Uterus (tissue), 4 donors: Measurements from ENCODE around the gene GBP4. TPM values are rescaled to one million over a fixed set of nuclear protein-coding genes. Genes with fewer than 3 reads are reported as not detected.
"Not testable (repeated sequence)": the region's sequence is repeated elsewhere in the genome, so short reads cannot be mapped to it uniquely, and the experiment has no call there.

ENCODE experiments used
- DNase-seq, 2 donors: peaks; one replicate each; pipeline ENCODE4 v3.0.0-alpha.2; 2019 to 2020
- H3K27ac ChIP-seq, 2 donors: fragments of 200-600 bp; sonication (generic); 1 replicate in 1 of 2; 2 replicates in 1 of 2; pipeline ENCODE4 v1.5.1; 2016 to 2018
- H3K27me3 ChIP-seq, 2 donors: fragments of 200-600 bp; sonication (generic); one replicate each; pipeline ENCODE4 v1.5.1; 2018 to 2019; ENCODE audit warnings: control low read depth in 1 of 2
- H3K36me3 ChIP-seq, 2 donors: fragments of 200-600 bp; sonication (generic); one replicate each; pipeline ENCODE4 v1.5.1; 2019; ENCODE audit warnings: control low read depth in 1 of 2
- H3K4me1 ChIP-seq, 2 donors: fragments of 200-600 bp; sonication (generic); one replicate each; pipeline ENCODE4 v1.5.1; 2018 to 2019; ENCODE audit warnings: control low read depth in 1 of 2
- H3K4me3 ChIP-seq, 2 donors: fragments of 200-600 bp; sonication (generic); 1 replicate in 1 of 2; 2 replicates in 1 of 2; pipeline ENCODE4 v1.5.1; 2018 to 2019; ENCODE audit warnings: mild to moderate bottlenecking in 1 of 2
- H3K9me3 ChIP-seq, 2 donors: fragments of 200-600 bp; sonication (generic); one replicate each; pipeline ENCODE4 v1.5.1; 2019; ENCODE audit warnings: control low read depth in 1 of 2
- POLR2A ChIP-seq, 2 donors: fragments of 450-650 bp; IDR thresholded peaks; one replicate each; pipeline ENCODE4 v1.6.1; 2016; ENCODE audit warnings: antibody characterized with exemption in 2 of 2, mild to moderate bottlenecking in 1 of 2, moderate library complexity in 1 of 2
- intact Hi-C: fragments of 100-400 bp; cut with DNase I; formaldehyde crosslinking; loops from one replicate; pipeline ENCODE4 v1.15.1; 2023; ENCODE audit warnings: low total_unique reads
- total RNA-seq, 4 donors: library from RNA; depleted of rRNA in 3 of 4; stranded (reverse); fragments of >200 nt in 3 of 4; gene quantifications; one replicate each; pipeline versions ENCODE4 v1.1.0 to v1.2.4, GENCODE V29; 2014 to 2023
- TF ChIP-seq, protein P1 (sequence below), 4 experiments: fragments of 200-600 bp in 2 of 4; fragments of 450-650 bp in 2 of 4; sonication (generic) in 2 of 4; IDR thresholded peaks; one replicate each; pipeline ENCODE4 v1.5.1; 2016 to 2019; ENCODE audit warnings: antibody characterized with exemption in 4 of 4, mild to moderate bottlenecking in 2 of 4, moderate library complexity in 1 of 4
- donor health status: DM: yes; HTN: yes; CAD: no.

The GBP4 gene, protein sequence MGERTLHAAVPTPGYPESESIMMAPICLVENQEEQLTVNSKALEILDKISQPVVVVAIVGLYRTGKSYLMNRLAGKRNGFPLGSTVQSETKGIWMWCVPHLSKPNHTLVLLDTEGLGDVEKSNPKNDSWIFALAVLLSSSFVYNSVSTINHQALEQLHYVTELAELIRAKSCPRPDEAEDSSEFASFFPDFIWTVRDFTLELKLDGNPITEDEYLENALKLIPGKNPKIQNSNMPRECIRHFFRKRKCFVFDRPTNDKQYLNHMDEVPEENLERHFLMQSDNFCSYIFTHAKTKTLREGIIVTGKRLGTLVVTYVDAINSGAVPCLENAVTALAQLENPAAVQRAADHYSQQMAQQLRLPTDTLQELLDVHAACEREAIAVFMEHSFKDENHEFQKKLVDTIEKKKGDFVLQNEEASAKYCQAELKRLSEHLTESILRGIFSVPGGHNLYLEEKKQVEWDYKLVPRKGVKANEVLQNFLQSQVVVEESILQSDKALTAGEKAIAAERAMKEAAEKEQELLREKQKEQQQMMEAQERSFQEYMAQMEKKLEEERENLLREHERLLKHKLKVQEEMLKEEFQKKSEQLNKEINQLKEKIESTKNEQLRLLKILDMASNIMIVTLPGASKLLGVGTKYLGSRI
- total RNA-seq: 10 to 100 TPM; 11.1 to 99.4 (median 18.3) TPM

DNA sequence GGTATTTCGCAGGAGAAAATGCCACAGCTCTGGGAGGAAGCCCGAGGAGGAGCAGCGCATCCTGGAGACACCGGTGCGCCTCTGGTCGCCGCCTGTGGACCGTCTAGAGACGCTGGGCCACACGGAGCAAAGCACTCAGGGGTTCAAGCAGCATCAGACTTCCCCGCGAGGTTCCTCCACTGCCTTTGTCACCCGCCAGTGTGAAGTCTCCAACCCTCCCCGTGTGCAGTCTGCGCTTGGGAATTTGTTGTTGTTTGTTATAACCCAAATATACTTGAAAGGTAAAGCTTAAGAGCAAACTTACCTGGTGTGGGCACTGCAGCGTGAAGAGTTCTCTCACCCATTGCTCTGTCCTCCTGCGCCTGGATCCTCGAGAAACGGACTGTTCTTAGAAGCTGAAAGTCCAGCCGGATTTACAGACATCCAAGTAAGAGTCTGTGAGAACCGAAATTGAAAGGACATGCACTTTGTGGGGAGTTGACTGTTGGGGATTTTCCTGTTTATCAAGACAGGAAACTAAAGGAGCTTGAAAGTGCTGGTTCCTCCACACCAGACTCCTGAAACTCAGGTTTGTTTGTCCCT is at the start of gene GBP4:
GBP4 (minus strand) TSS at position 452 of the 582 bp plus-strand sequence; CDS start at position 344, 108 bp downstream.
- Histone ChIP-seq H3K27ac (peak within 1 kb of the TSS; percentile 73 to 90), H3K4me1 (no peaks in the 10 kb centered on the region), H3K4me3 (peak within 1 kb of the TSS; percentile 36 to 40), H3K9me3 (no peaks in the 10 kb centered on the region), H3K27me3 (no peaks in the 10 kb centered on the region), H3K36me3 (no peaks in the 10 kb centered on the region)
- intact Hi-C loops: no loop called here
- TF ChIP-seq, protein P1, sequence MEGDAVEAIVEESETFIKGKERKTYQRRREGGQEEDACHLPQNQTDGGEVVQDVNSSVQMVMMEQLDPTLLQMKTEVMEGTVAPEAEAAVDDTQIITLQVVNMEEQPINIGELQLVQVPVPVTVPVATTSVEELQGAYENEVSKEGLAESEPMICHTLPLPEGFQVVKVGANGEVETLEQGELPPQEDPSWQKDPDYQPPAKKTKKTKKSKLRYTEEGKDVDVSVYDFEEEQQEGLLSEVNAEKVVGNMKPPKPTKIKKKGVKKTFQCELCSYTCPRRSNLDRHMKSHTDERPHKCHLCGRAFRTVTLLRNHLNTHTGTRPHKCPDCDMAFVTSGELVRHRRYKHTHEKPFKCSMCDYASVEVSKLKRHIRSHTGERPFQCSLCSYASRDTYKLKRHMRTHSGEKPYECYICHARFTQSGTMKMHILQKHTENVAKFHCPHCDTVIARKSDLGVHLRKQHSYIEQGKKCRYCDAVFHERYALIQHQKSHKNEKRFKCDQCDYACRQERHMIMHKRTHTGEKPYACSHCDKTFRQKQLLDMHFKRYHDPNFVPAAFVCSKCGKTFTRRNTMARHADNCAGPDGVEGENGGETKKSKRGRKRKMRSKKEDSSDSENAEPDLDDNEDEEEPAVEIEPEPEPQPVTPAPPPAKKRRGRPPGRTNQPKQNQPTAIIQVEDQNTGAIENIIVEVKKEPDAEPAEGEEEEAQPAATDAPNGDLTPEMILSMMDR (IDR thresholded peaks at IDR 0.05): no peak
- peak; percentile 24 to 48 for TF ChIP-seq POLR2A (IDR thresholded peaks at IDR 0.05)
- DNase-seq: peak; percentile 29 to 41

DNA sequence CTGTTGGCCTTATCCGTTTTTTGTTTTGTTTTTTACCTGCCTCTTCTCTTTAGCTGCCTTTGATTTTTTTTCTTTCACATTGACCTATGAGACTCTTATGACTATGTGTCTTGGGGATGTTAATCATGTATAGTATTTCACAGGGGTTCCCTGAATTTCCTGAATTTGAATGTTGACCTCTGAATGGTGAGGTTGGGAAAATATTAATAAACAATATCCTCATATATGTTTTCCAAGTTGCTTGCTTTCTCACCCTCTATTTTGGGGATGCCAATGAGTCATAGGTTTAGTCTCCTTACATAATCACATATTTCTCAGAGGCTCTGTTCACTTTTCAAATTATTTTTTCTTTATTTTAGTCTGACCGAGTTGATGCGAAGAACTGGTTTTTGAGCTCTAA is 44.3 kb upstream of the GBP4 start:
- no peaks in the 10 kb centered on the region for H3K27me3 ChIP-seq
- H3K4me1 ChIP-seq: no peaks in the 10 kb centered on the region
- TF ChIP-seq POLR2A (IDR thresholded peaks at IDR 0.05): no peak
- TF ChIP-seq, protein P1 (IDR thresholded peaks at IDR 0.05): no peak
- no peak overlapping the region for H3K4me3 ChIP-seq
- no peaks in the 10 kb centered on the region for H3K36me3 ChIP-seq
- H3K9me3 ChIP-seq: no peaks in the 10 kb centered on the region
- no peak for DNase-seq
- H3K27ac ChIP-seq: no peak overlapping the region
- intact Hi-C loops: no loop called here

GRCh38 chr1:89221341-89221740 is 22.6 kb upstream of the GBP4 start:
- Histone ChIP-seq H3K4me1 (no peaks in the 10 kb centered on the region), H3K27ac (no peak overlapping the region), H3K9me3 (no peaks in the 10 kb centered on the region), H3K36me3 (no peaks in the 10 kb centered on the region), H3K4me3 (no peak overlapping the region), H3K27me3 (no peaks in the 10 kb centered on the region)
- intact Hi-C loops: no loop called here
- no peak for TF ChIP-seq POLR2A (IDR thresholded peaks at IDR 0.05)
- TF ChIP-seq, protein P1 (IDR thresholded peaks at IDR 0.05): no peak
- no peak for DNase-seq

DNA sequence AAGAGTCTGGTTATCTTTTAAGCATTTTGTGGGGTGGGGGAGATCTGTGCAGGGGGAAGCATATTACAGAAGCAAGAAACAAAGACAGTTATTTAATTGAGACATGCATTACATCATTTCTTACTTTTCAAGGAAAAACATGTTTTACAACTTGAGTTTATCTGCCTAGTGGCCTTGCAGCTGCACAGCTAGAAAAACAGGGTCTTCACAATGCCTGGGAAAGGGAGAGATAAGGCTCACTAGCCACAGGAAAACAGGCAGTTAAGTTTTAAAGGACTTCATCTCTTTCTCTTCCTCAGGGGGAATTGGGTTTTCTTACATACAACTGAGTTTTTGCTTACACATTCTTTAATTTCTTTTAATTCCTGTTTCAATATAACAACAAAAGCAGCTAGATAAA is 21.1 kb upstream of the GBP4 start:
- H3K9me3 ChIP-seq, intact Hi-C loops, H3K4me3 ChIP-seq, H3K27ac ChIP-seq, H3K27me3 ChIP-seq, H3K4me1 ChIP-seq, DNase-seq, H3K36me3 ChIP-seq: not testable (repeated sequence)

DNA sequence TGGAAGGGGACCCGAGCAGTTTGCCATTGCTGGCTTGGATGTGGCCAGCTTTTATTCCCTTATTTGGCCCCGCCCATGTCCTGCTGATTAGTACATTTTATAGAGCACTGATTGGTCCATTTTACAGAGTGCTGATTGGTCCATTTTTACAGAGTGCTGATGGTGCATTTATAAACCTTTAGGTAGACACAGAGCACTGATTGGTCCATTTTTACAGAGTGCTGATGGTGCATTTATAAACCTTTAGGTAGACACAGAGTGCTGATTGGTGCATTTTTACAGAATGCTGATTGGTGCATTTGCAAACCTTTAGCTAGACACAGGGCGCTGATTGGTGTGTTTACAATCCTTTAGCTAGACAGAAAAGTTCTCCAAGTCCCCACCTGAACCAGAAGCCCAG is 20.2 kb upstream of the GBP4 start:
- H3K4me3 ChIP-seq, H3K4me1 ChIP-seq, H3K27ac ChIP-seq, DNase-seq, H3K27me3 ChIP-seq, H3K9me3 ChIP-seq, intact Hi-C loops, H3K36me3 ChIP-seq: not testable (repeated sequence)

DNA sequence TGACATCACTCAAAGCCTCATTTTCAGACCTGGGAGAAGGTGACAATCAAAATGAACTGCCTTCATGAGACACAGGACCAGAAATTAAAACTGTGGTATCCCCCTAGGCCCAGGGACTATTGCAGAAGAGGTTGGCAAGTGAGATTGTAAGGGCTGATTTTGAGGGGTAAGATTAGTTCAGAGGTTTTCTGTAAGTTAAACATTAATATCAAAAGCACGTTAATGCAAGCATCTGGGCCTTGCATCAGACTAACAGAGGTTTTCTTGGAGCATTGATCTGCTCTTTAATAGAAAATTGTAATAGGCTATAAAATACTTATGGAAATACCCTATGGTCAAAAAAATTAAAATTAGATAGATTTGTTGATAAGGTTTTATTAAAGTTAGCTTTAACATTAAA is 14.6 kb upstream of the GBP4 start:
- Histone ChIP-seq H3K27me3 (no peaks in the 10 kb centered on the region), H3K4me3 (no peak overlapping the region), H3K36me3 (no peaks in the 10 kb centered on the region), H3K27ac (no peak overlapping the region), H3K4me1 (no peaks in the 10 kb centered on the region), H3K9me3 (no peaks in the 10 kb centered on the region)
- intact Hi-C loops: no loop called here
- DNase-seq: no peak
- TF ChIP-seq, protein P1 (IDR thresholded peaks at IDR 0.05): no peak
- no peak for TF ChIP-seq POLR2A (IDR thresholded peaks at IDR 0.05)
